Mesenchymal stem cell (in vitro differentiated cells and primary cell): ENCODE data around the gene TPM1.

Experiments
- DNase-seq: peaks from one replicate; pipeline ENCODE4 v3.0.0-alpha.2; 2013
- H2AFZ ChIP-seq: one replicate; pipeline ENCODE4 v1.6.1; 2013; ENCODE audit warnings: low read depth, mild to moderate bottlenecking, control low read depth, inconsistent platforms, low read length, moderate library complexity
- H2AK5ac ChIP-seq: 2 replicates; pipeline ENCODE4 v1.6.1; 2013; ENCODE audit warnings: low read length, moderate library complexity, mild to moderate bottlenecking, inconsistent platforms; ENCODE audit not compliant: severe bottlenecking
- H2BK120ac ChIP-seq: one replicate; pipeline ENCODE4 v1.6.1; 2013; ENCODE audit warnings: low read depth, mild to moderate bottlenecking, inconsistent platforms, low read length, moderate library complexity
- H2BK12ac ChIP-seq, 2 experiments: one replicate each; pipeline ENCODE4 v1.6.1; 2013; ENCODE audit warnings: inconsistent platforms in 2 of 2, low read length in 2 of 2, mild to moderate bottlenecking in 2 of 2, moderate library complexity in 2 of 2, control low read depth in 1 of 2
- H2BK15ac ChIP-seq: one replicate; pipeline ENCODE4 v1.6.1; 2013; ENCODE audit warnings: mild to moderate bottlenecking, low read depth, inconsistent platforms; ENCODE audit not compliant: poor library complexity, severe bottlenecking
- H2BK5ac ChIP-seq: 2 replicates; pipeline ENCODE4 v1.6.1; 2013; ENCODE audit warnings: low read depth, mild to moderate bottlenecking, low read length, control low read depth, inconsistent platforms; ENCODE audit not compliant: poor library complexity, severe bottlenecking
- H3K14ac ChIP-seq, 2 experiments: one replicate each; pipeline ENCODE4 v1.6.1; 2013; ENCODE audit warnings: inconsistent platforms in 2 of 2, low read length in 2 of 2, control low read depth in 1 of 2, mild to moderate bottlenecking in 1 of 2, moderate library complexity in 1 of 2
- H3K18ac ChIP-seq, 2 experiments: one replicate each; pipeline ENCODE4 v1.6.1; 2013; ENCODE audit warnings: inconsistent platforms in 2 of 2, low read length in 2 of 2, control low read depth in 1 of 2, low read depth in 1 of 2, mild to moderate bottlenecking in 1 of 2
- H3K23ac ChIP-seq, 2 experiments: one replicate each; pipeline ENCODE4 v1.6.1; 2013; ENCODE audit warnings: inconsistent platforms in 2 of 2, low read length in 2 of 2, mild to moderate bottlenecking in 2 of 2, moderate library complexity in 2 of 2, control low read depth in 1 of 2
- H3K27ac ChIP-seq: 2 replicates; pipeline ENCODE4 v1.5.1; 2013; ENCODE audit warnings: mild to moderate bottlenecking, moderate library complexity, low read length, control low read depth, inconsistent platforms; ENCODE audit not compliant: poor library complexity, severe bottlenecking
- H3K27me3 ChIP-seq, 2 experiments: 2 replicates each; pipeline versions ENCODE4 v1.6.1 to v1.7.0; 2013; ENCODE audit warnings: low read length in 2 of 2, mild to moderate bottlenecking in 2 of 2, moderate library complexity in 2 of 2, control low read depth in 1 of 2, inconsistent platforms in 1 of 2; ENCODE audit not compliant: control insufficient read depth in 1 of 2, insufficient read depth in 1 of 2
- H3K36me3 ChIP-seq, 2 experiments: 2 replicates each; pipeline versions ENCODE4 v1.6.1 to v1.7.0; 2013; ENCODE audit warnings: low read length in 2 of 2, control low read depth in 1 of 2, inconsistent platforms in 1 of 2, low read depth in 1 of 2, mild to moderate bottlenecking in 1 of 2; ENCODE audit not compliant: insufficient read depth in 2 of 2, control insufficient read depth in 1 of 2
- H3K4ac ChIP-seq, 2 experiments: one replicate each; pipeline ENCODE4 v1.6.1; 2013; ENCODE audit warnings: inconsistent platforms in 2 of 2, low read length in 2 of 2, mild to moderate bottlenecking in 2 of 2, moderate library complexity in 2 of 2, control low read depth in 1 of 2, low read depth in 1 of 2
- H3K4me1 ChIP-seq: 2 replicates; pipeline ENCODE4 v1.6.1; 2013; ENCODE audit warnings: low read depth, low read length, control low read depth; ENCODE audit not compliant: control insufficient read depth, insufficient read depth
- H3K4me2 ChIP-seq: 2 replicates; pipeline ENCODE4 v1.6.1; 2013; ENCODE audit warnings: low read length, mild to moderate bottlenecking, inconsistent platforms; ENCODE audit not compliant: poor library complexity, severe bottlenecking
- H3K4me3 ChIP-seq, 2 experiments: 2 replicates each; pipeline versions ENCODE4 v1.5.1 to v1.7.0; 2013; ENCODE audit warnings: low read length in 2 of 2, mild to moderate bottlenecking in 2 of 2, control low read depth in 1 of 2, low read depth in 1 of 2; ENCODE audit not compliant: insufficient read depth in 1 of 2
- H3K79me1 ChIP-seq: replicated peaks from 2 replicates; pipeline ENCODE4 v1.6.1; 2013; ENCODE audit warnings: mild to moderate bottlenecking, control low read depth, low read length, inconsistent platforms; ENCODE audit not compliant: poor library complexity, severe bottlenecking
- H3K9ac ChIP-seq: 2 replicates; pipeline ENCODE4 v1.7.0; 2013; ENCODE audit warnings: mild to moderate bottlenecking, low read length, moderate library complexity
- H3K9me3 ChIP-seq: 2 replicates; pipeline ENCODE4 v1.7.0; 2013; ENCODE audit warnings: mild to moderate bottlenecking, low read length; ENCODE audit not compliant: control insufficient read depth
- H4K8ac ChIP-seq: one replicate; pipeline ENCODE4 v1.6.1; 2013; ENCODE audit warnings: inconsistent platforms, mild to moderate bottlenecking, low read length, moderate library complexity
- H4K91ac ChIP-seq: one replicate; pipeline ENCODE4 v1.6.1; 2013; ENCODE audit warnings: mild to moderate bottlenecking, low read length, inconsistent platforms
- WGBS: methylation state at CpG from one replicate; pipeline ENCODE4 v1.1.7; 2013; ENCODE audit warnings: mixed read lengths; 5-methylcytosine and 5-hydroxymethylcytosine counted together

The TPM1 gene

GRCh38 chr15:63018639-63019038 is 23.9 kb upstream of the TPM1 start:
- WGBS = 88% methylated on average over 1 of the region's 1 CpG
- no peaks in the 10 kb centered on the region for H3K36me3 ChIP-seq

GRCh38 chr15:63019511-63020109 is 22.9 kb upstream of the TPM1 start:
- Histone ChIP-seq H3K23ac (no peak overlapping the region), H3K18ac (no peak overlapping the region), H4K8ac (peak overlapping the region; percentile 62), H3K4me3 (no peak overlapping the region), H4K91ac (no peak overlapping the region), H3K9ac (no peak overlapping the region), H3K4me2 (no peak overlapping the region), H3K36me3 (no peaks in the 10 kb centered on the region), H3K4ac (no peak overlapping the region), H2AFZ (no peak overlapping the region), H3K27me3 (no peaks in the 10 kb centered on the region), H2AK5ac (peak overlapping the region; percentile 44), H3K9me3 (peaks cover 3% of the 10 kb centered on the region), H3K79me1 (no peaks in the 10 kb centered on the region), H2BK12ac (peak overlapping the region in 1 of 2 experiments; percentile 43), H3K27ac (peak overlapping the region; percentile 13), H2BK15ac (no peak overlapping the region), H3K4me1 (peaks cover 27% of the 10 kb centered on the region), H2BK5ac (no peak overlapping the region), H2BK120ac (no peak overlapping the region), H3K14ac (peak overlapping the region in 1 of 2 experiments; percentile 38)
- 62% methylated on average over 9 of the region's 9 CpGs for WGBS
- DNase-seq = peak; percentile 78

More at GRCh38 chr15:63018639-63019038, 23.9 kb upstream of the TPM1 start:
- no peak overlapping the region for H3K23ac ChIP-seq
- H2BK15ac ChIP-seq = no peak overlapping the region
- no peak overlapping the region for H3K14ac ChIP-seq
- H3K4me1 ChIP-seq = peaks cover 27% of the 10 kb centered on the region
- H2BK120ac ChIP-seq = no peak overlapping the region
- H3K27ac ChIP-seq = no peak overlapping the region
- peak overlapping the region in 1 of 2 experiments; percentile 23 for H3K4me3 ChIP-seq
- H2BK12ac ChIP-seq = peak overlapping the region in 1 of 2 experiments; percentile 37
- H2BK5ac ChIP-seq = no peak overlapping the region
- H3K9me3 ChIP-seq = peaks cover 3% of the 10 kb centered on the region
- peak overlapping the region; percentile 12 for H4K8ac ChIP-seq
- H2AFZ ChIP-seq = no peak overlapping the region
- peak overlapping the region; percentile 67 for H2AK5ac ChIP-seq
- H3K79me1 ChIP-seq = no peaks in the 10 kb centered on the region
- no peaks in the 10 kb centered on the region for H3K27me3 ChIP-seq
- no peak overlapping the region for H3K9ac ChIP-seq
- DNase-seq = peak; percentile 25
- no peak overlapping the region for H3K4me2 ChIP-seq
- no peak overlapping the region for H3K4ac ChIP-seq
- no peak overlapping the region for H4K91ac ChIP-seq
- H3K18ac ChIP-seq = no peak overlapping the region

GRCh38 chr15:63020128-63020527 is 22.4 kb upstream of the TPM1 start:
- no peak for DNase-seq
- no peak overlapping the region for H4K91ac ChIP-seq
- H2AFZ ChIP-seq = no peak overlapping the region
- no peak overlapping the region for H2AK5ac ChIP-seq
- no peak overlapping the region for H3K18ac ChIP-seq
- no peaks in the 10 kb centered on the region for H3K27me3 ChIP-seq
- no peak overlapping the region for H4K8ac ChIP-seq
- H3K4me3 ChIP-seq = no peak overlapping the region
- H2BK15ac ChIP-seq = no peak overlapping the region
- H3K14ac ChIP-seq = no peak overlapping the region
- H3K4me2 ChIP-seq = no peak overlapping the region
- H3K4me1 ChIP-seq = peaks cover 23% of the 10 kb centered on the region
- no peak overlapping the region for H2BK120ac ChIP-seq
- H3K4ac ChIP-seq = no peak overlapping the region
- peaks cover 3% of the 10 kb centered on the region for H3K9me3 ChIP-seq
- no peak overlapping the region for H3K23ac ChIP-seq
- H2BK5ac ChIP-seq = no peak overlapping the region
- no peak overlapping the region for H2BK12ac ChIP-seq
- 25% methylated on average over 1 of the region's 3 CpGs for WGBS
- no peak overlapping the region for H3K9ac ChIP-seq
- no peak overlapping the region for H3K27ac ChIP-seq
- H3K36me3 ChIP-seq = no peaks in the 10 kb centered on the region
- H3K79me1 ChIP-seq = no peaks in the 10 kb centered on the region

GRCh38 chr15:63020759-63021430 is 21.7 kb upstream of the TPM1 start:
- Histone ChIP-seq H3K4me2 (no peak overlapping the region), H3K9ac (no peak overlapping the region), H3K27ac (no peak overlapping the region), H2BK120ac (no peak overlapping the region), H3K4me3 (no peak overlapping the region), H3K27me3 (no peaks in the 10 kb centered on the region), H4K8ac (no peak overlapping the region), H4K91ac (no peak overlapping the region), H2BK12ac (no peak overlapping the region), H3K9me3 (peaks cover 3% of the 10 kb centered on the region), H2BK15ac (peak overlapping the region; percentile 1), H3K18ac (no peak overlapping the region), H2AK5ac (peak overlapping the region; percentile 61), H3K14ac (no peak overlapping the region), H3K4ac (no peak overlapping the region), H2BK5ac (no peak overlapping the region), H3K36me3 (no peaks in the 10 kb centered on the region), H3K79me1 (no peaks in the 10 kb centered on the region), H3K23ac (no peak overlapping the region), H2AFZ (no peak overlapping the region), H3K4me1 (peaks cover 19% of the 10 kb centered on the region)
- DNase-seq = no peak
- 84% methylated on average over 7 of the region's 7 CpGs for WGBS
